MM.1S (cell line): ENCODE measurements around the gene CD19.
"Not testable (repeated sequence)": the region's sequence is repeated elsewhere in the genome, so short reads cannot be mapped to it uniquely, and the experiment has no call there.

Experiments
- DNase-seq: peaks from one replicate; pipeline ENCODE4 v3.0.0-alpha.2; 2015
- H2AFZ ChIP-seq: fragments of 300-600 bp; sonication (generic); 2 replicates; pipeline ENCODE4 v1.6.0; 2016; ENCODE audit warnings: antibody characterized with exemption, low read length
- H3F3A ChIP-seq: fragments of 300-600 bp; sonication (generic); 2 replicates; pipeline ENCODE4 v1.6.1; 2016; ENCODE audit warnings: mild to moderate bottlenecking, antibody characterized with exemption, low read length, moderate library complexity, mixed read lengths; ENCODE audit not compliant: insufficient read depth
- H3K27ac ChIP-seq: fragments of 300-600 bp; sonication (generic); 2 replicates; pipeline ENCODE4 v1.5.1; 2016; ENCODE audit warnings: mild to moderate bottlenecking, low read length
- H3K27me3 ChIP-seq: fragments of 300-600 bp; sonication (generic); replicated peaks from 2 replicates; pipeline ENCODE4 v1.6.0; 2016; ENCODE audit warnings: low read length; ENCODE audit not compliant: insufficient read depth
- H3K36me3 ChIP-seq: fragments of 300-600 bp; sonication (generic); replicated peaks from 2 replicates; pipeline ENCODE4 v1.6.1; 2016; ENCODE audit warnings: mild to moderate bottlenecking, low read length, mixed read lengths; ENCODE audit not compliant: insufficient read depth
- H3K4me1 ChIP-seq: fragments of 300-600 bp; sonication (generic); 2 replicates; pipeline ENCODE4 v1.6.1; 2016; ENCODE audit warnings: low read length, mixed read lengths
- H3K4me2 ChIP-seq: fragments of 300-600 bp; sonication (generic); 2 replicates; pipeline ENCODE4 v1.6.0; 2016; ENCODE audit warnings: low read depth, low read length
- H3K4me3 ChIP-seq: fragments of 300-600 bp; sonication (generic); 2 replicates; pipeline ENCODE4 v1.5.1; 2016; ENCODE audit warnings: low read length, mixed read lengths
- H3K79me2 ChIP-seq: fragments of 300-600 bp; sonication (generic); 2 replicates; pipeline ENCODE4 v1.6.1; 2016; ENCODE audit warnings: mixed run types, low read length, mixed read lengths
- H3K9ac ChIP-seq: fragments of 300-600 bp; sonication (generic); 2 replicates; pipeline ENCODE4 v1.6.1; 2016; ENCODE audit warnings: low read length, mixed read lengths
- H3K9me2 ChIP-seq: fragments of 300-600 bp; sonication (generic); replicated peaks from 2 replicates; pipeline ENCODE4 v1.6.1; 2016; ENCODE audit warnings: mild to moderate bottlenecking, low read length, mixed read lengths; ENCODE audit not compliant: insufficient read depth
- H3K9me3 ChIP-seq: fragments of 300-600 bp; sonication (generic); replicated peaks from 2 replicates; pipeline ENCODE4 v1.6.1; 2016; ENCODE audit warnings: mild to moderate bottlenecking, low read length, mixed read lengths; ENCODE audit not compliant: insufficient read depth
- H4K20me1 ChIP-seq: fragments of 300-600 bp; sonication (generic); 2 replicates; pipeline ENCODE4 v1.6.1; 2016; ENCODE audit warnings: mild to moderate bottlenecking, low read length, moderate library complexity, mixed read lengths; ENCODE audit not compliant: insufficient read depth
- CTCF ChIP-seq: fragments of 300-600 bp; sonication (generic); IDR thresholded peaks from 2 replicates; pipeline ENCODE4 v1.5.1; 2016; ENCODE audit warnings: antibody characterized with exemption, low read length, mixed read lengths
- EZH2 ChIP-seq: fragments of 300-600 bp; sonication (generic); optimal IDR thresholded peaks from 2 replicates; pipeline ENCODE3; 2017; ENCODE audit warnings: low read depth, mild to moderate bottlenecking, antibody characterized with exemption, low read length, mixed read lengths
- EZH2phosphoT487 ChIP-seq: fragments of 300-600 bp; sonication (generic); IDR thresholded peaks from 2 replicates; pipeline ENCODE4 v1.6.1; 2018; ENCODE audit warnings: antibody characterized with exemption, low read length

CD19 gene

GRCh38 chr16:28977703-28978662 lies 46.2 kb downstream of the CD19 start:
- Histone ChIP-seq H3K9me2 (no peaks in the 10 kb centered on the region), H3K9me3 (no peaks in the 10 kb centered on the region), H3K27me3 (no peaks in the 10 kb centered on the region), H3K36me3 (no peaks in the 10 kb centered on the region), H2AFZ (no peak overlapping the region), H4K20me1 (no peaks in the 10 kb centered on the region), H3K27ac (no peak overlapping the region), H3K4me3 (no peak overlapping the region), H3K79me2 (peaks cover 30% of the 10 kb centered on the region), H3K4me1 (peaks cover 10% of the 10 kb centered on the region), H3K9ac (no peak overlapping the region), H3K4me2 (no peak overlapping the region), H3F3A (peaks cover 11% of the 10 kb centered on the region; the same call in 1 of the 2 replicates)
- DNase-seq, result peak; percentile 30
- TF ChIP-seq EZH2phosphoT487 (no peak), CTCF (peak; percentile 75), EZH2 (no peak)

DNA sequence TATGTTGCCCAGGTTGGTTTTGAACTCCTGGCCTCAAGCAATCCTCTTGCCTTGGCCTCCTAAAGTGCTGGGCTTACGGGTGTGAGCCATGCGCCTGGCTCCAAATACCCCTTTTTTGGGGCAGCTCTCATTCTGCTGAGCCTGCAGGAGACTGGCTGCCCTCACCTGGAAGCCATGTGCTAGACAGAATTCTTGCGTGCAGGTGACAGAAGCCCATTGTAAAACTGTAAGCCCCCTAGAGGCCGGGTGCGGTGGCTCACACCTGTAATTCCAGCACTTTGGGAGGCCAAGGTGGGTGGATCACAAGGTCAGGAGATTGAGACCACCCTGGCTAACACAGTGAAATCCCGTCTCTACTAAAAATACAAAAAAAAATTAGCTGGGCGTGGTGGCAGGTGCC lies 48.6 kb downstream of the CD19 start:
- H4K20me1 ChIP-seq, H2AFZ ChIP-seq, H3K4me2 ChIP-seq, H3K4me3 ChIP-seq, H3K9ac ChIP-seq, DNase-seq, H3K27me3 ChIP-seq, H3F3A ChIP-seq, H3K36me3 ChIP-seq, H3K9me2 ChIP-seq, H3K27ac ChIP-seq, H3K9me3 ChIP-seq: not testable (repeated sequence)
- Histone ChIP-seq H3K79me2 (peaks cover 25% of the 10 kb centered on the region), H3K4me1 (peaks cover 14% of the 10 kb centered on the region)

DNA sequence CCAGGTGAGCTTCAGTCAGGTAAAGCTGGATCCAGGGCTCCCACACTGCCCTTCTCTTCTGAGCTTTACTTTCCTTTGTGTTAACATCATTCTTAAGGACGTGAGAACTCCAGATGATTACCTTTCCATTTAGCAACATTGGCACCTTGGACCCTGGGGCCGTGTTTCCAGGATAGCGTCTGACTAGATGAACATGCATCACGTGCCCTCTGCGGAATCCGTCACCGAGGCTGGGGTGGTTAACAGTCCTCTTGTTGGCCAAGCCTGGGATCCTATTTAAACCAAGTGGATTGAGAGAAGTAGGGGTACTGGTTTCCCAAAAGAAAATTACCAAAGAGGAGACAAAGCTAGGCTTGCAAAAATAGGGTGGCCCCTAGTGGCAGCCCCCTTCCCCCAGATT lies 49.2 kb downstream of the CD19 start:
- Histone ChIP-seq H3F3A (no peaks in the 10 kb centered on the region), H3K9me3 (no peaks in the 10 kb centered on the region), H3K27ac (no peak overlapping the region), H4K20me1 (no peaks in the 10 kb centered on the region), H3K4me2 (no peak overlapping the region), H3K79me2 (peaks cover 26% of the 10 kb centered on the region), H3K36me3 (no peaks in the 10 kb centered on the region), H3K9ac (no peak overlapping the region), H3K9me2 (no peaks in the 10 kb centered on the region), H3K4me3 (no peak overlapping the region), H3K4me1 (peaks cover 13% of the 10 kb centered on the region), H2AFZ (no peak overlapping the region), H3K27me3 (no peaks in the 10 kb centered on the region)
- TF ChIP-seq CTCF (no peak), EZH2phosphoT487 (no peak), EZH2 (no peak)
- no peak for DNase-seq

GRCh38 chr16:28981517-28981916 lies 49.7 kb downstream of the CD19 start:
- no peak overlapping the region for H3K27ac ChIP-seq
- no peaks in the 10 kb centered on the region for H4K20me1 ChIP-seq
- peak; percentile 90 for TF ChIP-seq CTCF
- TF ChIP-seq EZH2phosphoT487, result no peak
- peak; percentile 39 for DNase-seq
- no peak overlapping the region for H2AFZ ChIP-seq
- H3K4me2 ChIP-seq, result no peak overlapping the region
- H3K36me3 ChIP-seq, result no peaks in the 10 kb centered on the region
- no peaks in the 10 kb centered on the region for H3F3A ChIP-seq
- peaks cover 21% of the 10 kb centered on the region for H3K79me2 ChIP-seq
- H3K9me2 ChIP-seq, result no peaks in the 10 kb centered on the region
- no peaks in the 10 kb centered on the region for H3K27me3 ChIP-seq
- peaks cover 13% of the 10 kb centered on the region for H3K4me1 ChIP-seq
- no peak overlapping the region for H3K4me3 ChIP-seq
- no peaks in the 10 kb centered on the region for H3K9me3 ChIP-seq
- H3K9ac ChIP-seq, result no peak overlapping the region
